GM12878 (cell line): Measurements from ENCODE around the gene PPM1K. TPM values are rescaled to one million over a fixed set of nuclear protein-coding genes. Genes with fewer than 3 reads are reported as not detected.

Experiments used
- ATAC-seq: fragments of 200-7000 bp; cut with Tn5 transposase; 3 replicates; pipeline ENCODE4 v1.9.1; 2020; ENCODE audit warnings: mild to moderate bottlenecking, moderate library complexity
- BruUV-seq: library from RNA; stranded (reverse); fragments of 400-500 nt; replicated peaks from 2 replicates; lab custom pipeline; 2021; lab: Mats Ljungman, UMichigan
- CTCF ChIA-PET: fragments of 300-600 bp; sonication (Branson Sonifier 250); formaldehyde crosslinking; extraction: SDS; loops from one replicate; lab custom pipeline; 2021; ENCODE audit warnings: inconsistent platforms; lab: Yijun Ruan, JAX
- POLR2A ChIA-PET: fragments of 350-600 bp; formaldehyde crosslinking; extraction: SDS; loops from one replicate; lab custom pipeline; 2021; ENCODE audit warnings: inconsistent platforms; lab: Charles Lee
- RAD21 ChIA-PET: fragments of 300-600 bp; sonication (Branson Sonifier 250); formaldehyde crosslinking; loops from one replicate; lab custom pipeline; 2023; ENCODE audit warnings: antibody characterized with exemption; ENCODE audit not compliant: unreplicated experiment; lab: Charles Lee
- SMC1A ChIA-PET: fragments of 300-600 bp; sonication (Branson Sonifier 250); formaldehyde crosslinking; loops from one replicate; lab custom pipeline; 2023; ENCODE audit not compliant: unreplicated experiment, uncharacterized antibody; lab: Charles Lee
- DNase-seq: peaks from one replicate; pipeline ENCODE4 v3.0.0-alpha.2; 2011; ENCODE audit warnings: low read depth, low spot score
- FAIRE-seq: peaks from 3 replicates; lab custom pipeline; 2011; peaks lifted over from hg19 to GRCh38; lab: Jason Lieb, UNC
- H2AFZ ChIP-seq: 2 replicates; pipeline ENCODE4 v1.6.0; 2011; ENCODE audit warnings: low read depth, low read length, control low read depth; ENCODE audit not compliant: control insufficient read depth
- H3K27ac ChIP-seq: 2 replicates; pipeline ENCODE4 v1.5.1; 2011; ENCODE audit warnings: control low read depth; ENCODE audit not compliant: control insufficient read depth, insufficient read depth
- H3K27me3 ChIP-seq, 2 experiments: replicated peaks in 1 of 2; 2 replicates each; pipeline versions ENCODE4 v1.6.0 to v1.6.1; 2011; ENCODE audit warnings: low read length in 1 of 2; ENCODE audit not compliant: control insufficient read depth in 2 of 2, insufficient read depth in 2 of 2
- H3K36me3 ChIP-seq, 2 experiments: 2 replicates each; pipeline ENCODE4 v1.5.1; 2011; ENCODE audit warnings: low read length in 1 of 2; ENCODE audit not compliant: control insufficient read depth in 2 of 2, insufficient read depth in 2 of 2
- H3K4me1 ChIP-seq: 2 replicates; pipeline ENCODE4 v1.6.1; 2011; ENCODE audit warnings: mild to moderate bottlenecking, low read length, moderate library complexity, mixed read lengths; ENCODE audit not compliant: control insufficient read depth, insufficient read depth
- H3K4me2 ChIP-seq: 2 replicates; pipeline ENCODE4 v1.6.0; 2011; ENCODE audit warnings: control low read depth; ENCODE audit not compliant: control insufficient read depth, insufficient read depth
- H3K4me3 ChIP-seq: fragments of 200-600 bp; sonication (generic); 2 replicates; pipeline ENCODE4 v1.5.1; 2016
- H3K79me2 ChIP-seq: 2 replicates; pipeline ENCODE4 v1.6.0; 2011; ENCODE audit warnings: low read length; ENCODE audit not compliant: control insufficient read depth, insufficient read depth
- H3K9ac ChIP-seq: 2 replicates; pipeline ENCODE4 v1.8.0; 2011; ENCODE audit warnings: low read length, control low read depth, mixed read lengths; ENCODE audit not compliant: control insufficient read depth, insufficient read depth
- H3K9me3 ChIP-seq: replicated peaks from 3 replicates; pipeline ENCODE4 v1.5.1; 2011; ENCODE audit warnings: mild to moderate bottlenecking, low read length; ENCODE audit not compliant: control insufficient read depth, insufficient read depth
- H4K20me1 ChIP-seq: 2 replicates; pipeline ENCODE4 v1.6.0; 2011; ENCODE audit not compliant: control insufficient read depth, insufficient read depth
- BMI1 ChIP-seq: fragments of 450-650 bp; IDR thresholded peaks from 2 replicates; pipeline ENCODE4 v1.6.1; 2016; ENCODE audit warnings: mild to moderate bottlenecking, moderate library complexity, borderline replicate concordance
- IKZF2 ChIP-seq, 2 experiments: fragments of 450-650 bp; IDR thresholded peaks; 2 replicates each; pipeline ENCODE4 v1.6.1; 2017; ENCODE audit warnings: mild to moderate bottlenecking in 2 of 2, moderate library complexity in 2 of 2
- RUNX3 ChIP-seq: IDR thresholded peaks from 2 replicates; pipeline ENCODE4 v1.6.1; 2012; ENCODE audit warnings: low read length, inconsistent platforms
- TCF12 ChIP-seq: IDR thresholded peaks from 2 replicates; pipeline ENCODE4 v1.6.1; 2011; ENCODE audit warnings: low read depth, mild to moderate bottlenecking, low read length
- ZBED1 ChIP-seq: IDR thresholded peaks from 2 replicates; pipeline ENCODE4 v1.6.1; 2016; ENCODE audit warnings: borderline replicate concordance
- ZNF207 ChIP-seq: fragments of 450-650 bp; IDR thresholded peaks from 2 replicates; pipeline ENCODE4 v1.6.1; 2014; ENCODE audit warnings: antibody characterized with exemption, mild to moderate bottlenecking, borderline replicate concordance
- ZNF687 ChIP-seq: fragments of 450-650 bp; IDR thresholded peaks from 2 replicates; pipeline ENCODE4 v1.6.1; 2017; ENCODE audit warnings: mild to moderate bottlenecking, moderate library complexity
- WGBS: methylation state at CpG from one replicate; pipeline ENCODE4 v1.1.6; 2016; ENCODE audit warnings: low lambda C conversion rate; ENCODE audit not compliant: insufficient replicate concordance, insufficient coverage; ENCODE audit errors: missing lambda C conversion rate; 5-methylcytosine and 5-hydroxymethylcytosine counted together
- in situ Hi-C: fragments of 300-500 bp; cut with MboI; formaldehyde crosslinking; loops from 9 replicates; pipeline ENCODE4 v1.14.3; 2018; ENCODE audit warnings: mixed read lengths
- intact Hi-C: fragments of 100-400 bp; cut with micrococcal nuclease; formaldehyde crosslinking; loops from one replicate; pipeline ENCODE4 v1.14.2; 2022; ENCODE audit not compliant: unreplicated experiment
- polyA plus RNA-seq, 11 experiments: library from polyadenylated mRNA; depleted of rRNA in 4 of 11; unstranded in 6 of 11; stranded (reverse) in 5 of 11; fragments of >200 nt; fragmentation: Nextera tagmentation in 4 of 11; fragmentation: Illumina TruSeq in 1 of 11; extraction: Ambion mirVana in 4 of 11; extraction: Trizol in 1 of 11; gene quantifications; 1 replicate in 1 of 11; 2 replicates in 10 of 11; pipeline versions ENCODE4 v1.2.1 to v1.2.3, GENCODE V29; 2011 to 2016; ENCODE audit warnings: inconsistent platforms in 2 of 11, missing spikeins in 2 of 11, low read depth in 1 of 11
- total RNA-seq, 4 experiments: library from RNA; depleted of rRNA in 3 of 4; stranded (reverse); fragments of >200 nt in 3 of 4; fragmentation: Illumina TruSeq in 1 of 4; extraction: Trizol in 1 of 4; gene quantifications; 2 replicates each; pipeline versions ENCODE4 v1.2.1 to v1.2.3, GENCODE V29; 2013 to 2021

PPM1K gene
- total and polyA plus RNA-seq, 10 of the 15 experiments (the other 5 are each of a cell fraction or from before 2014, with no cell fraction given) = 25.0 to 79.1 (median 36.9) TPM

GRCh38 chr4:88275516-88275915 is 8.8 kb downstream of the PPM1K start (continued):
- no peak for TF ChIP-seq ZNF687
- peak; percentile 22 to 42; a peak in 1 of 4 replicates for TF ChIP-seq IKZF2 (IDR thresholded peaks at IDR 0.05)
- TF ChIP-seq RUNX3 = peak; percentile 64
- no peak for TF ChIP-seq ZNF207
- 0 out of 2 replicates have a peak, but pooled peaks have one; percentile 25 for TF ChIP-seq TCF12
- no peak for TF ChIP-seq ZBED1

GRCh38 chr4:88268913-88269312 is 15.4 kb downstream of the PPM1K start:
- H3K36me3 ChIP-seq = peaks cover 14 to 28% of the 10 kb centered on the region in 2 experiments; a peak in 3 of 4 replicates
- no peak overlapping the region for H3K4me3 ChIP-seq
- no peaks in the 10 kb centered on the region for H3K9me3 ChIP-seq
- no peak for TF ChIP-seq BMI1
- FAIRE-seq = no peak
- ATAC-seq = no peak
- H3K27ac ChIP-seq = no peak overlapping the region
- intact Hi-C loops = no loop called here
- ChIA-PET CTCF (interaction anchor here (1.1 kb wide), 1 partner anchor 246 kb away, joined by 3 read pairs; no protein-coding TSS in a partner anchor), POLR2A (interaction anchor here (0.5 kb wide), 1 partner anchor 245 kb away, joined by 7 read pairs; no protein-coding TSS in a partner anchor), RAD21 (interaction anchor here (1.8 kb wide), 1 partner anchor 246 kb away, joined by 3 read pairs; no protein-coding TSS in a partner anchor), SMC1A (interaction anchor here (0.6 to 1.8 kb wide), 2 partner anchors 10 to 214 kb away, joined by 3 to 6 read pairs; no protein-coding TSS in a partner anchor)
- H3K79me2 ChIP-seq = no peaks in the 10 kb centered on the region
- H2AFZ ChIP-seq = no peak overlapping the region
- H3K4me2 ChIP-seq = no peak overlapping the region
- no peak overlapping the region for H3K9ac ChIP-seq
- H4K20me1 ChIP-seq = no peaks in the 10 kb centered on the region
- H3K27me3 ChIP-seq = no peaks in the 10 kb centered on the region
- no peak for DNase-seq
- 67% methylated on average over 1 of the region's 1 CpG for WGBS
- in situ Hi-C loops = no loop called here
- no peaks in the 10 kb centered on the region for H3K4me1 ChIP-seq
- no TSS peak for BruUV-seq
